ENCODE data around the gene PHACTR1.

PHACTR1 gene

GRCh38 chr6:13000537-13000936, 284.0 kb downstream of the PHACTR1 start:
- DNase-seq = no peak

- no peak for DNase-seq
These were observed 285.4 kb downstream of the PHACTR1 start for GRCh38 chr6:13001927-13002326.

DNA sequence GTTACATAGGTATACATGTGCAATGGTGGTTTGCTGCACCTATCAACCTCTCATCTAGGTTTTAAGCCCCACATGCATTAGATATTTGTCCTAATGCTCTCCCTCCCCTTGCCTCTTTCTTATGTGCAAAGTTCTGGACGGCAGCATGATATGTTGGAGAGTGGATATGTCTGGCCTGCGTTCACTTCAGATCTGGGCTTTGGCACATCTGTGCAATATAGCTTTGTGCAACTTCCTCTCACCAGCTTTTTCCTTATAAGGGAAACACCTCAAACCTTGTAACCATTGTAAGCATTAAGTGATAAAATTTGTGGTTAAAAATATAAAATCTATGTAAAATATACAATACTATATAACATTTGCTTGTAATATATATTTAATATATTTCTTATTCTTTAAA, 288.0 kb downstream of the PHACTR1 start:
- peak; percentile 88 to 96 for DNase-seq

DNA sequence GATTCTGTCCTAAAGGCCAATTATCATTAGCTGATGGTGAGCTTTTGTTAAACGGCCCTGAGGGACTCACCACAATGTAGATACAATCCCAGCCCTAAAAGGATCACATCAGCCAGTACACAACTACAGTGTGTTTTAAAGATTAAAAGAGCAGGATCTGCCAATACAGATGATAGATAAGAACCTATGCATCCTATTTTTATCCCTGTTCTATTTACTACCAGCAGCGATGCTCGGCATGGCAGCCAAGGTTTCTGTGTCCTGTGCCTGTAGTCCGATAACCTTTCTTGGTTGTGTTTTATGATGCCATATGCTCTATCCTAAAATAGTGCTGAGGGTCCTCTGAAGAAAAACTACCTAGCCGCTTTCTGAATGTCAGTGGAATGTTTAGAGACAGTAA, 289.4 kb downstream of the PHACTR1 start:
- no peak for DNase-seq

- DNase-seq = no peak
These were observed 290.2 kb downstream of the PHACTR1 start for GRCh38 chr6:13006578-13007300.

- no peak for DNase-seq
These were observed 291.2 kb downstream of the PHACTR1 start for GRCh38 chr6:13007744-13008143.

DNA sequence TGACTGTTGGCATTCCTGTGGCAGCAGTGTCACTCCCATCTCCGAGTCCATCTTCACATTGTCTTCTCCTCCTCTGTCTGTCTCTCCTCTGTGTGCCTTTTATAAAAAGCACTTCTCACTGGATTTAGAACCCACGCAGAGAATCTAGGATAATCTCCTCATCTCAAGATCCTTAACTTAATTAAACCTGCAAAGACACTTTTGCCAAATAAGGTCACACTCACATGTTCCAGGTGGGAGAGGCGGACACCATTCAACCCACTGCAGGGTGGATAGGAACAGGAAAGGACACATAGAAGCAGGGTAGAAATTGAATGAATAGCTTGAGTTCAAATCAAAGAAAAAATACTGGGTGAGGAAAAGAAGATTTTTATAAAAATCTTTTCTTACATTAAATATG, 292.5 kb downstream of the PHACTR1 start:
- DNase-seq = no peak

DNA sequence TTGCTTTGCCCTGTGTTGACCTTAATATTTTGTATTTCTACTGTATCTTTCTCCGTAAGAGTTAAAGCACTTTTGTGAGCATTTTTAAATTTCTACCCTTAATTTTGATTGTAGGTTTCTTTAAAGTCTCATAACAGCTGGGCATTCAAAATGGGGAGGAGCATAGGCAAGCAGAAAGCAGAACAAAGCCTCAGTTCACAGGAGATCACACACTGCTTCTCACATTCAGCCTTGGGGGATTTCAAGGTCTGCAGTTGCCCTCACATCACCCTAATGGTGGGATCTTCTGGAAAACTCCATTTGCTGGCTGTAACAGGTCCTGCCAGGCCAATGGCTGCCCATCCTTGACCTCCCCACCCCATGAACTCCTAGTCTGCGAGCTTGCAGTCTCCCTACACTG, 292.9 kb downstream of the PHACTR1 start:
- DNase-seq = peak; percentile 33 to 44

DNA sequence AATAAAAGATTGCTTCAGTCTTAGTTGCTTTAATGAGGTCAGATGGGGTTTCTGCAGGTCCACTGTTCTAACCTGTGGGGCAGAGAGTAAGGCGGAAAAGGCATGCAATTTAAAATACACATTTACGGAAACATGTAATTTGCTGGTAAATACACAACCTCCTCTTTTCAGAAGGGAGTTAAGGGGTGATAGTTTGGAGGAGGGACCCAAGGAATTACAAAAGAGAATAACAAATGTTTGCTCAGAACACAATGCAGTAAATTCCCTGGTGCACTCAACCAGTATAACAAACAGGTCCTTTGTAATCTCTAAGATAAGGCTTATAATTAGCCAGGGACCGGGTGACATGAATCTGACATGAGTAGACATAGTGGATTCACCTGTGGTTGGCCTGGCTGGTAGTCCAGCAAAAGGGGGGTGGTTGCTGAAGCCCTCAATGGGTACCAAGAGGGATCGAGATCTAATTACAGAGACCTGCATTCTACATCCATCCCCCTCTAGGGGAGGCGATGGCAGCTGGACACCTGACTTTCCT, 295.1 kb downstream of the PHACTR1 start:
- peak in 1 of 2 experiments; percentile 26 for DNase-seq

DNA sequence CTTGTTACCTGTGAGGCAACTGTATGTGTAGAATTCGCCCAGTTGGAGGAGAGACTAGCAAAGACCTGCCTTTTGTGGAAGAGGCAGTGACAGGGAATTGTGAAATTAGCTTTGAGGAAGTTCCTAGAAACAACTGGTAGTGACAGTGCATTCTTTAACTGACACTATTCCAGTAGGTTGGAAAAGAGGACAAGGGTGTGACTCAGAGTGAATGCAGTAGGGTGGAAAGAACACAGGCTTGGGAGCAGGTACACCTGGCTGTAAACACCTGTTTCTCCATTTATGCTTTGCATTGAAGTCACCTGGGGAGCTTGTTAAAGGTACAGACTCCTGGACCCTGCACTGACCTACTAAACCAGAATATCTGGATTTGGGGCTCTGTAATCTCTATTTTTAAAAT, 295.7 kb downstream of the PHACTR1 start:
- peak; percentile 90 to 93 for DNase-seq

DNA sequence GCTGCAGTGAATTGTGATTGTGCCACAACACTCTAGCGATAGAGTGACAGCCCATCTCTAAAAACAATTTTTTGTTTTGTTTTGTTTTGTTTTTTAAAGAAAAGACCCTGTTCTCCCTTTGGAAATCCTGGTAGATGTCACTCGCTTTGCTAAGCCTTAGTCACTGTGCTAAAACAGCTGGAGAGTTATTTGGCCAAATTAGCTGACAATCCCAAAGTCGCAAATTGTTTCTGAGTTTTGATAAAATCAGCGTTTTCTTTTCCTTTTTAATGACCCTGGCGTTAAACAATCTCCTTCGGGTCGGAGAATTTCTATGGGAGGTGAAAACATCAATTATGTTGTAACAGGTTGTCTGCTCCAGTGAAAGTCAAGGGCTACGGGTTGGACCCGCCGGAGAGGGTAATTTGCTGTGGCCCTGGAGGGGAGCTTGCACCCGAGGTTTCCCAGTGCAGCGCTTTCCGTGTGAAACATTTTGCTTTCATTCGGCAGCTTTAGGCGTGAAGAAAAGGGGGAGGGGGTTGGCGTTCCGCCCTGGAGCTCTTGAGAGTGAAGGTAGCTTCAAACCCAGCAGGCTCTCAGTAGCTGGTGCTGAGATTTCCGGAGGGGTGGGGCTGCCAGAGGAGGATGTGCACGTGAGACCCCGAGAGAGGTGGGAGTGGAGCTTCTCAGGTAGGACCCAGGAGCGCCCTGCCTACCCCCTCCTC, 296.6 kb downstream of the PHACTR1 start:
- no peak for DNase-seq

DNA sequence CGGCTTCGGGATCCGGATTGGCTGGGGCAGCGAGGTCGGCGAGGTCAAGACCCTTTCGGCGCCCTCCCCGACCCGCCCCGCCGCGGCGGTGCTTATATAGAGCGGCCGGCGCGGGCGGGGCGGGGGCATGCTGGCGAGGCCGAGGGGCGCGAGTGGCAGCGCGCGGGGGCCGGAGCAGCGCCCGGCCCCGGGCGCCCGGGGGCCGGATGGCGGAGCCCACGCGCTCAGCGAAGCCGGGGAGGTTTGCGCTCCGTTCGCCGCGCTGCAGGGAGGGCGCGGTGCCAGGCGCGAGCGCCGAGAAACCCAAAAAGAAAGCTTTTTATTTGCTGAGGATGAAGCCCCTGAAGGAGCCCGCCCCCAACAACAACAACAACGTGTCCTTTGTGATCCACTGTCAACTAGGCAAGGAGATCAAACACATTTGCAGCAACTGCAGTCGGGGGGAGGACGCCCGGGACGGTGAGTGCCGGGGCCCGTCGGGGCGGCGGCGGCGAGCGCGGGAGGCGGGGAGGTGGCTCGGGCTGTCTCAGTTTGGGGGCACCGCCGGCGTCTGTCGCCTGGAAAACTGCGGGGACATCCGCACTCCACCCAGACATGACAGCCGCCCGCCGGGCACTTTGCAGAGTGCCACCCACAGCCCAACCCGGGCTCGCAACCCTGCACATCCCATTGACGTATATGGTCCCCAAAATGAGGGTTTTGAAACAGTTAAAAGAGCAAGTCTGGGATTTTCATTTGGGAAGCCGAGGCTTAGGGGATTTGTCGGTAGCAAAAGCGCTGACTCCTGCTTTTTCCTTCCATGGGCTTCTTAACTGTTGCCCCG, 297.3 kb downstream of the PHACTR1 start:
- no peak for DNase-seq

GRCh38 chr6:13014504-13015378, 298.2 kb downstream of the PHACTR1 start:
- DNase-seq = no peak

DNA sequence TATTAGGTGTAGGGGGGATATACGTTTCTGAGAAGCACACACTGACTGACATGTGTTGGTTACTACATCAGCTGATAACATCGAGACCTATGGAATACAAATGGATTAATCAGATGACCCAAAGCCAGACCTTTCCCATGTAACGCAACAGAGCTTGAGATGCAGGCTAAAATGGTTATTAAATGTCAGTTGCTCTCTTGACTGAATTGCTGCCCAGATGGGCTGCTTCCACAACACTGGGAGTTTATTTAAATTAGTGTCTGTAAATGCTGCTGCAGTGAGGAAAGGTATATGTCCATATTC, 298.8 kb downstream of the PHACTR1 start:
- DNase-seq = no peak

DNA sequence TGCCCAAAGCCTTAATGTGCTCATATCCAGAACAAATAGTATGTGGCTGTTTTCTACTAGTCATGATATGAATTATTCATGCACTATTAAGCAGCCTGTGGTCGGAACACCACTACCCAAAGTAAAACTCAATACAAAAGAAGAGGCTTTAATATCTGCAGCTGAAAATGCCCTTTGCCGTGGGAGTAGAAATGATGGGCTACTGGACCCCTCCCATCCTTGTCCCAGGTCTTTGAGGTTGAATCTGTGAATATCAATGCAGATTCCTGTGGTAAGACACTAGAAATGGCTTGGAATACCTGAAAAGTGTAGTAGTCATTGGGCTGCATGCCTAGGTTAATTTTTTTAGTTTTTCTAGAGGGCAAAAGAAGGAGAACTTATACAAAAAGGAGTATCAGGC, 308.0 kb downstream of the PHACTR1 start:
- no peak for DNase-seq

DNA sequence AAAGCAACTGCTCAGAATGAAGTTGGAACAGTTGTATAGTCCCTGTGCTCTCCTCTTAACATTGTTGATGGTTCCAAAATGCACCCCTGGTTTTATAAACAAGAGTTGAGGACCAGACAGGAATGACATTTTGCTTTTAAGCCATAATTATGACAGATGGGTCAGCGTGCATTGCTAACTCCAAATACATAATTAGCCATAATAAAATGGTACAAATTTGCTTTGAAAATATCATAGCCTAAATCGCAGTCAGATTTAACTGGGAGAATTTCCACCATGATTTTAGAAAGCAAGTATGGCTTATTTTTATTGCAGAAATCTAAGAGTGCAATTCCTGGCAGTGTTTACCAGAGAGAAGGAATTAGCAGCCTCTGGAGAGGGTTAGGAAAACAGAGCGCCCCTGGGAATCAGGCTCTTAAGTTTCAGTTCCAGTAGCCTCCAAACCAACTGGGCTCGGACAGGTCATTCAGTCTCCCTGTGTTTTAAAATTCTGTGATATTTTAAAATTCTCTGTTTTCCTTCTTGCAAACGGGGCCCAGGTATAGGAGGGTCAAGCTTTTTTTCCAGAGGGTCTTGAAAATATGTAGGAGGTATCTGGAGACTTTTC, 309.4 kb downstream of the PHACTR1 start:
- no peak for DNase-seq

DNA sequence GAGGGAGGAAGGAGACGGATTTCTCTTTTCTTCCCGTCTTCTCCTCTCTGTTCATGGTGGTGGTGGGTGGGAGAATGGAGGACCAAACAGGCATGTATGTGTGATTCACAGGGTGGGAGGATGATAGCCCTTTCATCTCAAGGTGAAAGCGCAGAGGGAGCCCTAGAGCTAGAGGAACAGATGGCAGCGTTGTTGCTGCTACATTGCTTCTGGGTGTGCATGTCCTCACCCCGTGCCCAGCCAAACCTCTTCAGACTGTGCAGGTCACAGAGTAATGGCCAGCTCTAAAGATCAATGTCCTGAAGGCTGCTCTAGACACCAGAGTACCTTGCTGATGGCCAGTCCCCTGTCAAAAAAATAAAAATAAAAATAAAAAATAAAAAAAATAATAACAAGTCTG, 310.0 kb downstream of the PHACTR1 start:
- DNase-seq = no peak

DNA sequence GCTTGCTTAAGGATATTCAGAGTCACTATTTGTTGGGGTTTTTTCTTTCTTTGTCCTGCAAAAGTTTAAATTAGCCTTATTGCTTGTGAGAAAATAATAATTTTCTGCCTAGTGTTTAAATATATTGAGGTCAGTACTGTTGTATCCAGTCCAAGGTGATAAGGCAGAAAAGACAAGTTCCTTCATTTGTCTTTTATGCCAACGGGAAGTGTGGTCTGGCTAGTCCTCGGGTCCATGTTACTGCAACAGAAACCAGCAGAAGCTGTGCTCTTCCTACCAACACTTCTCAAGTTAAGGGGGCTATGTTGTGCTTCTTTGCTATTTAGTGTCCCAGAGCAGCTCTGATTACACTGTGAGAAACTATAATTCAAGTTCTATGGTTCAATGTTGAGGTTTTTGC, 310.6 kb downstream of the PHACTR1 start:
- peak; percentile 13 to 33 for DNase-seq

- DNase-seq = no peak
These were observed 313.8 kb downstream of the PHACTR1 start for GRCh38 chr6:13030396-13030795.

- DNase-seq = no peak
These were observed 316.0 kb downstream of the PHACTR1 start for GRCh38 chr6:13032566-13032965.

- DNase-seq = no peak
These were observed 316.6 kb downstream of the PHACTR1 start for GRCh38 chr6:13033145-13033544.

GRCh38 chr6:13034316-13034715, 317.7 kb downstream of the PHACTR1 start:
- no peak for DNase-seq

All from AML-193 (cell line).